Mesothelial cell of epicardium (in vitro differentiated cells): ENCODE data around the gene HIRIP3. TPM values are rescaled to one million over a fixed set of nuclear protein-coding genes. Genes with fewer than 3 reads are reported as not detected.

ENCODE experiments used
- DNase-seq, 2 experiments: peaks; one replicate each; pipeline ENCODE4 v3.0.0; 2021; ENCODE audit warnings: low spot score in 2 of 2; ENCODE audit not compliant: unreplicated experiment in 2 of 2
- H3K27ac Mint-ChIP-seq: 2 replicates; pipeline ENCODE4 v1.8.0; 2021; ENCODE audit warnings: mixed read lengths
- H3K27me3 Mint-ChIP-seq: 2 replicates; pipeline ENCODE4 v1.8.0; 2021; ENCODE audit warnings: low read depth, mixed read lengths
- H3K36me3 Mint-ChIP-seq: 2 replicates; pipeline ENCODE4 v1.8.0; 2021; ENCODE audit warnings: mixed read lengths
- H3K4me1 Mint-ChIP-seq: 2 replicates; pipeline ENCODE4 v1.8.0; 2021; ENCODE audit warnings: mixed read lengths
- H3K4me3 Mint-ChIP-seq: 2 replicates; pipeline ENCODE4 v1.8.0; 2021; ENCODE audit warnings: mild to moderate bottlenecking, moderate library complexity, mixed read lengths
- H3K9me3 Mint-ChIP-seq: 2 replicates; pipeline ENCODE4 v1.8.0; 2021; ENCODE audit warnings: mixed read lengths
- CTCF ChIP-seq: fragments of 200-600 bp; sonication (generic); IDR thresholded peaks from one replicate; pipeline ENCODE4 v1.5.0; 2021; ENCODE audit warnings: antibody characterized with exemption; ENCODE audit not compliant: unreplicated experiment
- total RNA-seq: library from RNA; stranded (reverse); gene quantifications from 3 replicates; pipeline ENCODE4 v1.2.1, GENCODE V29; 2021

HIRIP3 gene
- total RNA-seq, 1 donor from 2014 or later, result 9.7 TPM

GRCh38 chr16:29995911-29996765 is 721 bp upstream of the HIRIP3 start, which contains the start of gene INO80E:
Gene INO80E, plus strand, starts transcription at chr16:29996241. Its CDS starts 70 bp downstream, at chr16:29996311.
- H3K27ac Mint-ChIP-seq, result peak within 1 kb of the TSS; percentile 98
- peaks cover 20% of the 10 kb centered on the region for H3K4me1 Mint-ChIP-seq
- no peaks in the 10 kb centered on the region for H3K9me3 Mint-ChIP-seq

GRCh38 chr16:29994600-29995323 is 655 bp downstream of the HIRIP3 start:
- Mint-ChIP-seq H3K27me3 (no peaks in the 10 kb centered on the region), H3K4me3 (peak overlapping the region; percentile 99), H3K9me3 (no peaks in the 10 kb centered on the region), H3K4me1 (peaks cover 20% of the 10 kb centered on the region), H3K27ac (peak overlapping the region; percentile 98), H3K36me3 (peaks cover 6% of the 10 kb centered on the region)
- no peak for TF ChIP-seq CTCF
- no peak for DNase-seq

More at GRCh38 chr16:29995911-29996765, 721 bp upstream of the HIRIP3 start, which contains the start of gene INO80E:
- Mint-ChIP-seq H3K36me3 (no peaks in the 10 kb centered on the region), H3K4me3 (peak within 1 kb of the TSS; percentile 99), H3K27me3 (no peaks in the 10 kb centered on the region)
- peak; percentile 96 to 97 for DNase-seq
- TF ChIP-seq CTCF, result no peak

- Mint-ChIP-seq H3K36me3 (peaks cover 6% of the 10 kb centered on the region), H3K4me3 (peak overlapping the region; percentile 99), H3K27ac (peak overlapping the region; percentile 28)
Measured at GRCh38 chr16:29993903-29994599, 1.4 kb downstream of the HIRIP3 start.

GRCh38 chr16:29993191-29993902 is 2.1 kb downstream of the HIRIP3 start:
- no peak for TF ChIP-seq CTCF
- no peaks in the 10 kb centered on the region for H3K9me3 Mint-ChIP-seq
- no peak for DNase-seq
- H3K36me3 Mint-ChIP-seq, result peaks cover 8% of the 10 kb centered on the region
- H3K4me3 Mint-ChIP-seq, result no peak overlapping the region
- H3K27ac Mint-ChIP-seq, result no peak overlapping the region
- H3K4me1 Mint-ChIP-seq, result peaks cover 20% of the 10 kb centered on the region
- no peaks in the 10 kb centered on the region for H3K27me3 Mint-ChIP-seq

More at GRCh38 chr16:29993903-29994599, 1.4 kb downstream of the HIRIP3 start:
- Mint-ChIP-seq H3K27me3 (no peaks in the 10 kb centered on the region), H3K4me1 (peaks cover 20% of the 10 kb centered on the region), H3K9me3 (no peaks in the 10 kb centered on the region)
- TF ChIP-seq CTCF, result no peak
- no peak for DNase-seq
